ENCODE results near the gene PHOSPHO2. TPM values are rescaled to one million over a fixed set of nuclear protein-coding genes. Genes with fewer than 3 reads are reported as not detected.
A peak's percentile ranks its signal among the peaks of the same experiment; 100 is the strongest.
"Not testable (repeated sequence)": the region's sequence is repeated elsewhere in the genome, so short reads cannot be mapped to it uniquely, and the experiment has no call there.

PHOSPHO2 gene
- total and polyA plus RNA-seq, 3 donors from 2014 or later, result 9.7 to 36.5 (median 24.4) TPM

DNA sequence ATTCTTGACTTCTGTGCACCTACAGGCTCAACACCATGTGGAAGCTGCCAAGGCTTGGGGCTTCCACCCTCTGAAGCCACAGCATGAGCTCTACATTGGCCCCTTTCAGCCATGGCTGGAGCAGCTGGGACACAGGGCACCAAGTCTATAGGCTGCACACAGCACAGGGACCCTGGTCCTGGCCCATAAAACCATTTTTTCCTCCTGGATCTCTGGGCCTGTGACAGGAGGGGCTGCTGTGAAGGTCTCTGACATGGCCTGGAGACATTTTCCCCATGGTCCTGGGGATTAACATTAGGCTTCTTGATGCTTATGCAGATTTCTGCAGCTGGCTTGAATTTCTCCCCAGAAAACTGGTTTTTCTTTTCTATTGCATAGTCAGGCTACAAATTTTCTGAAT, 6.3 kb upstream of the PHOSPHO2 start:
- DNase-seq; H3K4me3 ChIP-seq; intact Hi-C loops (cut with DNase I; ENCODE audit: low total_unique reads); H3K27me3 ChIP-seq; H3K9me3 ChIP-seq; H3K36me3 ChIP-seq (ENCODE audit: low read depth, missing control alignments); H3K27ac ChIP-seq; H3K4me1 ChIP-seq: not testable (repeated sequence)

DNA sequence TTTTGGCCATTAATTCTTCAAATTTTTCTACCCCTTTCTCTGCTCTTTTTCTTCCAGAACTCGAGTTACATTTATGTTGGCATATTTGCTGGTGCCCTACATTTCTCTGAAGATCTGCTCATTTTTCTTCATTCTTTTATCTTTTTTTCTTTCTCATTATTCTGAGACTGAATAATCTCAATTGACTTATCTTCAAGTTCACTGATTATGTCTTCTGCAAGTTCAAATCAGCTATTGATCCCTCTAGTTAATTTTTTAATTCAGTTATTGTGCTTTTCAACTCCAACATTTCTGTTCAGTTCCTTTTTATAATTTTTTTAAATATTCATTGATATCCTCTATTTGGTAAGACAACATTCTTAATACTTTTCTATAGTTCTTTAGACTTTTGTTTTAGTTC, 3.3 kb upstream of the PHOSPHO2 start:
- no peak for DNase-seq
- intact Hi-C loops (cut with DNase I; ENCODE audit: low total_unique reads), result no loop called here
- TF ChIP-seq, protein P1, sequence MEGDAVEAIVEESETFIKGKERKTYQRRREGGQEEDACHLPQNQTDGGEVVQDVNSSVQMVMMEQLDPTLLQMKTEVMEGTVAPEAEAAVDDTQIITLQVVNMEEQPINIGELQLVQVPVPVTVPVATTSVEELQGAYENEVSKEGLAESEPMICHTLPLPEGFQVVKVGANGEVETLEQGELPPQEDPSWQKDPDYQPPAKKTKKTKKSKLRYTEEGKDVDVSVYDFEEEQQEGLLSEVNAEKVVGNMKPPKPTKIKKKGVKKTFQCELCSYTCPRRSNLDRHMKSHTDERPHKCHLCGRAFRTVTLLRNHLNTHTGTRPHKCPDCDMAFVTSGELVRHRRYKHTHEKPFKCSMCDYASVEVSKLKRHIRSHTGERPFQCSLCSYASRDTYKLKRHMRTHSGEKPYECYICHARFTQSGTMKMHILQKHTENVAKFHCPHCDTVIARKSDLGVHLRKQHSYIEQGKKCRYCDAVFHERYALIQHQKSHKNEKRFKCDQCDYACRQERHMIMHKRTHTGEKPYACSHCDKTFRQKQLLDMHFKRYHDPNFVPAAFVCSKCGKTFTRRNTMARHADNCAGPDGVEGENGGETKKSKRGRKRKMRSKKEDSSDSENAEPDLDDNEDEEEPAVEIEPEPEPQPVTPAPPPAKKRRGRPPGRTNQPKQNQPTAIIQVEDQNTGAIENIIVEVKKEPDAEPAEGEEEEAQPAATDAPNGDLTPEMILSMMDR (IDR thresholded peaks at IDR 0.05), result no peak
- no peak for TF ChIP-seq POLR2A (IDR thresholded peaks at IDR 0.05)
- Histone ChIP-seq H3K4me3 (no peak overlapping the region), H3K27me3 (no peaks in the 10 kb centered on the region), H3K4me1 (no peaks in the 10 kb centered on the region), H3K27ac (no peak overlapping the region), H3K36me3 (ENCODE audit: low read depth, missing control alignments) (no peaks in the 10 kb centered on the region), H3K9me3 (no peaks in the 10 kb centered on the region)
- WGBS, 2 donors, result 75 to 86% methylated on average over 1 of the region's 1 CpG

DNA sequence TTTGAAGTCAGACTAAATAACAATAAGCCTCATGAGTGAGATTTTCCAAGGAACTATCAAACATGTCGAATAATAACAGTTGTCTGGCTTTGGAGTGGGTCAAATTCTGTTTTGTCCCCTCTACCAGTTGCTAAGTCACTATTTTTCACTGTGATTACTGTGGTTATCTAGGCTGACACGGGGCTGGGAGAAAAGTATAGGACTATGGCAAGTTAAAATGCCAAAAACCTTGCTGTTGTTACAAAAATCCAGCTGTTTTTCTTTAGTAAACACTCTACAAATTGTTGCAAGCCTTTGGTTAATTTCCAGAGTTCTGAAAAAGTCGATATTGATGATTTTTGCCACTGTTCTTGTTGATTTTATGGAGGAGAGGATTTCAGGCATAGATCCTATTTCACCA, 1.6 kb upstream of the PHOSPHO2 start:
- H3K27me3 ChIP-seq, result no peaks in the 10 kb centered on the region
- H3K36me3 ChIP-seq (ENCODE audit: low read depth, missing control alignments), result no peaks in the 10 kb centered on the region
- H3K27ac ChIP-seq, result no peak overlapping the region
- no peaks in the 10 kb centered on the region for H3K9me3 ChIP-seq
- DNase-seq, result no peak
- no peak overlapping the region for H3K4me3 ChIP-seq
- H3K4me1 ChIP-seq, result no peaks in the 10 kb centered on the region
- WGBS, 2 donors, result 64 to 70% methylated on average over 3 of the region's 3 CpGs
- TF ChIP-seq, protein P1 (IDR thresholded peaks at IDR 0.05), result no peak
- TF ChIP-seq POLR2A (IDR thresholded peaks at IDR 0.05), result no peak
- intact Hi-C loops (cut with DNase I; ENCODE audit: low total_unique reads), result no loop called here

DNA sequence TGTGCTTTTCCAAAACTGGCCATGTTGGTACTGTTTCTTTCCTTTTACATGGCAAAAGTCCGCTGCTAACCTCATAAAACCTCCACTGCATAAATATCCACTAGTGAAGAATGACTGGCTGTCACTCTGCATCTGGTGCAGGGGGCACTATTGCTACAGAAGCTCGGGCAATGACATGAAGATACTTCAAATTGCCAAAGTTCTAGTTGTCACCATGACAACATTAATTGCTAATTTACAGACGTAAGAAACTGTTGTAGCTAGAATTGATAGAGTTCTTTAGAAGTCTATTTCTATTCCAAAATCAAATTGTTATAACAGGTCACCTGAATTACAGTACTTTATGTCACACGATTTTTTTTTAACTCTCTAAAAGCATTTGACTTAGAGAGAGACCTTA, 909 bp upstream of the PHOSPHO2 start:
- no peak for DNase-seq
- 20 to 21% methylated on average over 4 of the region's 4 CpGs for WGBS, 2 donors
- no peak overlapping the region for H3K27ac ChIP-seq
- no peaks in the 10 kb centered on the region for H3K4me1 ChIP-seq
- H3K36me3 ChIP-seq (ENCODE audit: low read depth, missing control alignments), result no peaks in the 10 kb centered on the region
- intact Hi-C loops (cut with DNase I; ENCODE audit: low total_unique reads), result no loop called here
- no peaks in the 10 kb centered on the region for H3K9me3 ChIP-seq
- peak overlapping the region; percentile 76 to 80 for H3K4me3 ChIP-seq
- H3K27me3 ChIP-seq, result no peaks in the 10 kb centered on the region
- TF ChIP-seq, protein P1 (IDR thresholded peaks at IDR 0.05), result no peak
- no peak for TF ChIP-seq POLR2A (IDR thresholded peaks at IDR 0.05)

DNA sequence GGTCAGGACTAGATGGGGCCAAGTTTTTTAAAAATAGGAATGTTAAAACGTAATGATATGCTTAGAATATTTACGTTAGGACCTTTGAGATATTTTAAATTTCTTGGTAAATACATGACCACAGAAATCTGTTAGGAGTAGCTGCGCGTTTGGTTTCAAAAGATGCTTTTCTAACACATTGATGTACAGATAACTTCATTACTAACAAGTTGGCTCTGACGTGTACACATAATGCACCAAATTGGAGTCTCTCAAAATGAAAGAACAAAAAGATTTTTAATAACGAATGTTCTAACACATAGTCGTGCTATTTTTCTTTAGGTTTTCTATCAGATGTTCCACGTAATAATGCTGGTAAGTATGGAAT, 608 bp downstream of the PHOSPHO2 start:
- H3K4me3 ChIP-seq, result peak overlapping the region; percentile 76 to 80
- no peak for TF ChIP-seq POLR2A (IDR thresholded peaks at IDR 0.05)
- TF ChIP-seq, protein P1 (IDR thresholded peaks at IDR 0.05), result no peak
- DNase-seq, result no peak
- intact Hi-C loops (cut with DNase I; ENCODE audit: low total_unique reads), result no loop called here
- no peaks in the 10 kb centered on the region for H3K27me3 ChIP-seq
- no peaks in the 10 kb centered on the region for H3K9me3 ChIP-seq
- peak overlapping the region; percentile 75 to 83 for H3K27ac ChIP-seq
- H3K4me1 ChIP-seq, result no peaks in the 10 kb centered on the region
- H3K36me3 ChIP-seq (ENCODE audit: low read depth, missing control alignments), result no peaks in the 10 kb centered on the region
- WGBS, 2 donors, result 21 to 25% methylated on average over 8 of the region's 8 CpGs

Data from testis (tissue), 3 donors.